Measurements from ENCODE around the gene ZDHHC8.

GRCh38 chr22:20146777-20147176 is 15.2 kb downstream of the ZDHHC8 start:
- TF ChIP-seq CTCF (IDR thresholded peaks at IDR 0.05; ENCODE audit: borderline replicate concordance, extremely low read depth, low read length, poor library complexity, severe bottlenecking) (no peak), EZH2 (IDR thresholded peaks at IDR 0.05; ENCODE audit: borderline replicate concordance, low read depth, low read length, severe bottlenecking) (no peak)
